Measurements from ENCODE around the gene CIB4. TPM values are rescaled to one million over a fixed set of nuclear protein-coding genes. Genes with fewer than 3 reads are reported as not detected.

The CIB4 gene
- total RNA-seq, 4 donors from 2014 or later = not detected

DNA sequence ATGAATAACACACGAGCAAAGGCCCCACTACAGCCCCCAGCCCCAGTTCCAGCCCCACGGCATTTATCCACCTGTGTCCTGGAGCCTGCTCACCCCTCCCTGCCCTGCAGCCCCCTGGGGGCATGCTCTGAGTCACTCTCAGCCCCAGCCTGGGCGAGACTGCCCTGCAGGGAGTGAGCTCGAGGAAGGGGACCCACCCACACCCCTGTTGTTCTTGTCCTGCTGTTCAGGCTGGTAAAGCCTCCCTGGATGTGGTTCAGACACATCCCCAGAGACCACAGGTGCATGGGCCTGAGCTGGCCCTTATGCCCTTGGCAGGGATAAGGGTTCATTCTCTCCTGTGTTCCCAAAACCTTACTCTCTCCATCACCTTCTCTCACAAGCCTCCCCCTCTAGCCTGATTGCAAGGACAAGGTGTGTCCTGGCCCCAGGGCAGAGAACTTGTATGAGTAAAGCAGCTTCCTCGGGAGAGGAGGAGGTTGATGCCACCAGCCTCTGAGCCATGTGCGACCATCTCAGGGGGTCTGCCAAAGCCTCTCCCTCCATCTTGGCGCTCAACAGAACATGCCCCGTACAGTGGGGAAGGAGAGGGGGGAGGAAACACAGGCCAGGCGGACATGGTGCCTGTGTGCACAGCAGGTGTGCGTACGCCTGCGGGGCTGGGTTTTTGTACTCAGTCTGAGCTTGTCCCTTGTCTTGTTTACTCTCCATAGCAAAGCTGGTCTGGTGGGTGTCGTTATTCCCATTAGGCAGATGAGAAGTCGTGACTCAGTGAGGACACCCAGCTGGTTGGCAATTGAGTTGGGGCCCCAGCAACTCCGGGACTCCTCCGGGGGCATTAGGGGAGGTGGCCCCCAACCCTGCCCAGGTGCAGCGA, 64.4 kb downstream of the CIB4 start:
- DNase-seq (ENCODE audit: low spot score) (no peak), ATAC-seq (ENCODE audit: low FRiP score) (no peak)
- TF ChIP-seq, protein P1, sequence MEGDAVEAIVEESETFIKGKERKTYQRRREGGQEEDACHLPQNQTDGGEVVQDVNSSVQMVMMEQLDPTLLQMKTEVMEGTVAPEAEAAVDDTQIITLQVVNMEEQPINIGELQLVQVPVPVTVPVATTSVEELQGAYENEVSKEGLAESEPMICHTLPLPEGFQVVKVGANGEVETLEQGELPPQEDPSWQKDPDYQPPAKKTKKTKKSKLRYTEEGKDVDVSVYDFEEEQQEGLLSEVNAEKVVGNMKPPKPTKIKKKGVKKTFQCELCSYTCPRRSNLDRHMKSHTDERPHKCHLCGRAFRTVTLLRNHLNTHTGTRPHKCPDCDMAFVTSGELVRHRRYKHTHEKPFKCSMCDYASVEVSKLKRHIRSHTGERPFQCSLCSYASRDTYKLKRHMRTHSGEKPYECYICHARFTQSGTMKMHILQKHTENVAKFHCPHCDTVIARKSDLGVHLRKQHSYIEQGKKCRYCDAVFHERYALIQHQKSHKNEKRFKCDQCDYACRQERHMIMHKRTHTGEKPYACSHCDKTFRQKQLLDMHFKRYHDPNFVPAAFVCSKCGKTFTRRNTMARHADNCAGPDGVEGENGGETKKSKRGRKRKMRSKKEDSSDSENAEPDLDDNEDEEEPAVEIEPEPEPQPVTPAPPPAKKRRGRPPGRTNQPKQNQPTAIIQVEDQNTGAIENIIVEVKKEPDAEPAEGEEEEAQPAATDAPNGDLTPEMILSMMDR (IDR thresholded peaks at IDR 0.05) = no peak

DNA sequence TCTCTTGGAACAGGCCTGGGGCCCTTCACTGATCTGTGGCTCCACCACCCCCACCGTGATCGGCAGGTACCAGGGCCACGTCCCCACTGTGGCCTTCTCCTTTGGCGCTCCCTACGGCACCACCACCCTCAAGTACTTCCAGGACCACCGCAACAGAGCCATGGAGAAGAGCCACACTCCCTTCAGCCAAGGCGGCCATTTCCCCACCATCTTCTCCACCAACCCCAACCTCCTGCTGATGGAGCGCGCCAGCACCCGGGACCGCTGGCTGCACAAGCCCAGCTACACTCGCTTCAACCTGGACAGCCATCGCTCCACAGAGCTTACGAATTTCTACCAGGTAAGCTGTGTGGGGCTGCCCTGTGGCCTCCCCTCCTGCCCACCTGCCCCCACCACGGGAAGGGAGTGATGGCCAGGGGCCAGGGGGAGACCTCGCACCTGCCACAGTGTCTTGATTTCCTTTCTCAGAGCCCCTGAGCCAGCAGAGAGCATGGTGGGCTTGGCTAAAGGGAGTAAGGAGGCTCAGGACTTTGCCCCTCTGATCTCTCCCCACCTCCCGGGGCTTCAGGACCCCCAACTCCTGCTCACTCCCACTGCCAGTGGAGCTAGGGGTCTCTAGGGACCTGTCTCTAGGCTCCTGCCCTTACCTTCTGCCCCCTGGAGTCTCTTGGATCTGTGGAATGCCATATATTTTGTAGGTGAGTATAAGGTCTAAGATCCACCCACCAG, 65.2 kb downstream of the CIB4 start:
- TF ChIP-seq, protein P1 (IDR thresholded peaks at IDR 0.05) = no peak
- ATAC-seq (ENCODE audit: low FRiP score) (no peak), DNase-seq (ENCODE audit: low spot score) (no peak)

DNA sequence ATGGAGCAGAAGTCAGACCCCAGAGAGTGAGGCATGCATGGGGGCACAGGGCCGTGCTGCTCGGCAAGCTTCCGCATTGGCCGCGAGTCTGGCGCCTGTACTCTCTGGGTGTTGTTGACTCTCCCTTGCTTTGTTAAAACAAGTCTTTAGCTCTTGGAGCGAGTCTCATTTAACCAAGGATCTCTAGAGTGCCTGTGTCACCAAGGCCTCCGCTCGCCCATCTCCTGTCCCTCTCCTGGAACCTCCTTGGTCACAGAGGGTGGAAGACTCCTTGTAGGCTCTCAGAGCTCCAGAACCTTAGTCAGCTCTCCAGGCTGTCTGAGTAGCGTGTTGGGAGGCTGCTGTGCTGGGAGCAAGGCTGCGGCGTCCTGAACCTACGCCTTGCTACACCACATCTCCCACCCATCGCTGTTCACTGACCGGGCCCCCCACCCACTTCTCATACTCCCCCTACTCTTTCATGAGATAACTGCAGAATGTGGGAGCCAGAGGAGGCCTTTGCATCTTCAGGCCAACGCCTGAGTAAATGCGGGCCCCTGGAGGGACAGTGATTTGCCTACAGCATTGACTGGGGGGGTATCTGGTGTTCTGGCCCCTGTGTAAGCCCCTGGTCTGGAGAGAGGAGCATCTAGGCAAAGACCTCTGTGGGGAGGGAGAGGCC, 66.1 kb downstream of the CIB4 start:
- TF ChIP-seq, protein P1 (IDR thresholded peaks at IDR 0.05) = no peak
- DNase-seq (ENCODE audit: low spot score) = no peak
- ATAC-seq (ENCODE audit: low FRiP score) = no peak

DNA sequence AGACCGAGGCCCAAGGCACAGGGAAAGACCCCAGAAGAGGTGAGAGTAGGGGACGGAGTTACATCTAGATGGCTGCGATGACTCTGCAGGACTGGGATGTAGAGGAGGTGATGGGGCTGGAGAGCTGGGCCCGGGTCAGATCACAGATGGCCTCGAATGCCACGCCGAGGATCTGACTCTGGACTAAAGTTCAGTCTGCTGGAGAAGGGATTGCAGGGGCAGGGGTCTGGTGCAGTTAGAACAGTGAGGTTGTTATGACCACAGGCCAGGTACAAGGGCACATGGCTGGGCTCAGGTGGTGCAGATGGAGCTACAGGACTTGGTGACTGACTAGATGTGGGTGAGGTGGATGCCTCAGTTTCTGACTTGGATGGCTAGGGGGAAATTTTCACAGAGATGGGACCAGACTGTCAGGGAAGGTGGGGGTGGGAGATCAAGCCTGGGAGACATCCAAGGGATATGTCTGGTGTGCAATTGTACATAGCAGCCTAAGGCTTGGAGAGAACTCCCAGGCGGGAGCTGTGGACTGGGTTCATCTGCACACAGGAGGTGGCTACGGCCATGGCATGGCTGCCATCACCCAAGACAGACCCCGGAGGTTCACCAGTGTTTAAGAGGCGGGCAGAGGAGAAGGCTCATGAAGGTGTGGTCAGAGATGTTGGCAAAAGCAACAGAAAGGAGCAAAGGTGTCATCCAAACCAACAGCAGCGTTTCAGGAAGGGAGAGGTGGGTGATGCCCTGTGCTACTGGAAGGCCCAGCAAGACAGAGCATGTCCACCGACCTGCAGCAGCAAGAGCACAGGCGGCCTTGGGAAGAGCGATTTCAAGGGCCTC, 66.9 kb downstream of the CIB4 start:
- TF ChIP-seq, protein P1 (IDR thresholded peaks at IDR 0.05) = no peak
- DNase-seq (ENCODE audit: low spot score) = no peak
- no peak for ATAC-seq (ENCODE audit: low FRiP score)

DNA sequence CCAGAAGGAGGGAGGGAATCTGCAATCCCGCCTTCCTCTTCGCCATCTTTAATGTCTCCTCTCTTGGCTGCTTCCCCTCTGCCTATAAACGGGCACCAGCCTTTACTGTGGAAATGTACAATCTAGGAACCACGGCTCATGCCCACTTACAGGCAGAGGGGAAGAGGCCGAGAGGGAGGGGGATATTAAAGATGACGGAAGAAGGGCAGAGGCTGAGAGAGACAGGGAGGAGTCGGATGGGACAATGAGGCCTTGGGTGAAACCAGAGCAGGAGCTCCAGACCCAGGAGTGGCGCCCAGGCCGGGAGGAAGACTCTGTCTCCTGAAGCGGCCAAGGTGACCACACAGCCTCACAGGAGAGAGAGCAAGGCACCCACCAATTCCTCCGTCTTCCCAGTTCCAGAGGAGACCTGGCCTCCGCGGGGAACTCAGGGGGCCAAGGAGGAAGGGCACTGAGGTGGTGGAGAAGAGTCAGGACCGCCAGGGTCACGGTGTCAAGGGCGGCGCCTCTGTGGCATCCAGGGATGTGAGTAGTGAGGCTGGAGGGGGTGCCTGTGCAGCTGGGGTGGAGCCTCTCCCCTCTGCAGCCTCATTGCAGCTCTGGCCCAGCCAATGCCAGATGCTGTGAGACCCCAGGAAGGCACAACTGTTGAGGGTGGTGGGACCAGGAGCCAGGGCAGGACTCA, 67.8 kb downstream of the CIB4 start:
- ATAC-seq (ENCODE audit: low FRiP score) = no peak
- TF ChIP-seq, protein P1 (IDR thresholded peaks at IDR 0.05) = no peak
- no peak for DNase-seq (ENCODE audit: low spot score)

DNA sequence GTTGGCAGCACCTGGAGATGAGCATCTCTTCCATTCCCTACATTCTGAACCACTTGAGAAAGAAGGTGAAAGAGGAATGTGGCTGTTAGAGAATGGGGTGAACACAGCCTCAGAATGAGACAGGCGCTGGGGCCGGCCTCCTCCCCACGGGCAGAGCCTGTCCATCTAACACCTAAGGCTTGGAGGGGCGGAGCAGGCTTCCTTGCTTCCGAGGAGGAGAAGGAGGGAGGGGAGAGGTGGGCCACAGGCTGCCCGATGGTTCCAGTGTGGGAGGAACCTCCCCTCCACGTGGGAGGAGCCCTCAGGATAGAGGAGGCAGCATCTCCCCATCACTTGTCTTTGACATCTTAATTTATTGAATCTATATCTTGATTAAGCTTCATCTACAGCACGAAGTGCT, 68.6 kb downstream of the CIB4 start:
- DNase-seq (ENCODE audit: low spot score) = no peak
- TF ChIP-seq, protein P1 (IDR thresholded peaks at IDR 0.05) = no peak
- no peak for ATAC-seq (ENCODE audit: low FRiP score)

Data from omental fat pad (tissue), 4 donors.